GM10266 (cell line): ENCODE measurements around the gene SMAD3.

Experiments
- DNase-seq: peaks from one replicate; pipeline ENCODE4 v3.0.0; 2012; ENCODE audit errors: extremely low spot score
- CTCF ChIP-seq: IDR thresholded peaks from 2 replicates; pipeline ENCODE4 v1.5.1; 2012; ENCODE audit warnings: mild to moderate bottlenecking, low read depth; ENCODE audit not compliant: control insufficient read depth, insufficient read depth; ENCODE audit errors: missing control alignments

Gene SMAD3

GRCh38 chr15:67105991-67106763 is 40.8 kb downstream of the SMAD3 start:
- no peak for TF ChIP-seq CTCF
- no peak for DNase-seq

GRCh38 chr15:67106764-67107013 is 41.3 kb downstream of the SMAD3 start:
- no peak for DNase-seq
- no peak for TF ChIP-seq CTCF

- no peak for DNase-seq
- no peak for TF ChIP-seq CTCF
Observed at GRCh38 chr15:67107014-67107812, 41.8 kb downstream of the SMAD3 start.

- DNase-seq, result no peak
- TF ChIP-seq CTCF, result no peak
Observed at GRCh38 chr15:67108122-67108961, 42.9 kb downstream of the SMAD3 start.

GRCh38 chr15:67109141-67110034 is 44.0 kb downstream of the SMAD3 start:
- DNase-seq, result peak; percentile 47
- no peak for TF ChIP-seq CTCF

- TF ChIP-seq CTCF, result no peak
- no peak for DNase-seq
Observed at GRCh38 chr15:67110361-67110781, 45.0 kb downstream of the SMAD3 start.
